Nephron (organoid): ENCODE results near the gene ELK4.

Source experiments
- H3K27ac Mint-ChIP-seq, 3 experiments: 2 replicates each; pipeline ENCODE4 v1.8.0; 2020; ENCODE audit warnings: mixed read lengths in 3 of 3, mild to moderate bottlenecking in 2 of 3, moderate library complexity in 1 of 3
- H3K27me3 Mint-ChIP-seq: 2 replicates; pipeline ENCODE4 v1.8.0; 2021; ENCODE audit warnings: low read depth, mild to moderate bottlenecking, moderate library complexity, mixed read lengths
- H3K36me3 Mint-ChIP-seq: 2 replicates; pipeline ENCODE4 v1.8.0; 2020; ENCODE audit warnings: low read depth, mixed read lengths
- H3K4me1 Mint-ChIP-seq: 2 replicates; pipeline ENCODE4 v1.8.0; 2020; ENCODE audit warnings: mixed read lengths
- H3K4me3 Mint-ChIP-seq, 3 experiments: 2 replicates each; pipeline ENCODE4 v1.8.0; 2020; ENCODE audit warnings: mild to moderate bottlenecking in 3 of 3, mixed read lengths in 3 of 3, moderate library complexity in 2 of 3
- H3K9me3 Mint-ChIP-seq: 2 replicates; pipeline ENCODE4 v1.8.0; 2020; ENCODE audit warnings: mixed read lengths
- CTCF ChIP-seq, 3 experiments: fragments of 200-600 bp; sonication (generic); IDR thresholded peaks; one replicate each; pipeline ENCODE4 v1.5.0; 2021; ENCODE audit warnings: antibody characterized with exemption in 3 of 3; ENCODE audit not compliant: unreplicated experiment in 3 of 3

Gene ELK4

GRCh38 chr1:205662135-205662738 is 30.4 kb upstream of the ELK4 start:
- Mint-ChIP-seq H3K4me1 (peaks cover 46% of the 10 kb centered on the region), H3K36me3 (no peaks in the 10 kb centered on the region), H3K27ac (peak overlapping the region in 1 of 3 experiments; percentile 41), H3K27me3 (peaks cover 4% of the 10 kb centered on the region), H3K4me3 (no peak overlapping the region), H3K9me3 (no peaks in the 10 kb centered on the region)
- no peak for TF ChIP-seq CTCF (IDR thresholded peaks at IDR 0.05; ENCODE audit: unreplicated experiment in 3 of 3)

- peaks cover 4% of the 10 kb centered on the region for H3K27me3 Mint-ChIP-seq
- no peak overlapping the region for H3K4me3 Mint-ChIP-seq
- peaks cover 46% of the 10 kb centered on the region for H3K4me1 Mint-ChIP-seq
- TF ChIP-seq CTCF (IDR thresholded peaks at IDR 0.05; ENCODE audit: unreplicated experiment in 3 of 3): no peak
- H3K36me3 Mint-ChIP-seq: no peaks in the 10 kb centered on the region
- H3K27ac Mint-ChIP-seq: no peak overlapping the region
- H3K9me3 Mint-ChIP-seq: no peaks in the 10 kb centered on the region
These were observed 29.8 kb upstream of the ELK4 start for GRCh38 chr1:205661429-205662134.

GRCh38 chr1:205660361-205660760 is 28.6 kb upstream of the ELK4 start:
- Mint-ChIP-seq H3K27ac (no peak overlapping the region), H3K4me1 (peaks cover 35% of the 10 kb centered on the region), H3K4me3 (no peak overlapping the region), H3K36me3 (no peaks in the 10 kb centered on the region), H3K9me3 (no peaks in the 10 kb centered on the region), H3K27me3 (peaks cover 4% of the 10 kb centered on the region)
- no peak for TF ChIP-seq CTCF (IDR thresholded peaks at IDR 0.05; ENCODE audit: unreplicated experiment in 3 of 3)

- Mint-ChIP-seq H3K36me3 (no peaks in the 10 kb centered on the region), H3K27me3 (peaks cover 4% of the 10 kb centered on the region), H3K4me1 (peaks cover 29% of the 10 kb centered on the region), H3K4me3 (no peak overlapping the region), H3K9me3 (no peaks in the 10 kb centered on the region), H3K27ac (peak overlapping the region in 2 of 3 experiments; percentile 27 to 44)
- peak; percentile 90 to 95 (median 93) for TF ChIP-seq CTCF (IDR thresholded peaks at IDR 0.05; ENCODE audit: unreplicated experiment in 3 of 3)
These were observed 27.3 kb upstream of the ELK4 start for GRCh38 chr1:205658943-205659581.

- H3K27ac Mint-ChIP-seq: no peak overlapping the region
- H3K36me3 Mint-ChIP-seq: no peaks in the 10 kb centered on the region
- H3K4me1 Mint-ChIP-seq: peaks cover 18% of the 10 kb centered on the region
- H3K27me3 Mint-ChIP-seq: peaks cover 4% of the 10 kb centered on the region
- no peak overlapping the region for H3K4me3 Mint-ChIP-seq
- no peak for TF ChIP-seq CTCF (IDR thresholded peaks at IDR 0.05; ENCODE audit: unreplicated experiment in 3 of 3)
- no peaks in the 10 kb centered on the region for H3K9me3 Mint-ChIP-seq
These were observed 24.4 kb upstream of the ELK4 start for GRCh38 chr1:205656236-205656635.
